IPS-18c (cell line): Measurements from ENCODE around the gene DYNC1LI1.
"Not testable (repeated sequence)": the region's sequence is repeated elsewhere in the genome, so short reads cannot be mapped to it uniquely, and the experiment has no call there.

Experiments used
- H3K4me3 ChIP-seq: 2 replicates; pipeline ENCODE4 v1.7.0; 2013; ENCODE audit warnings: low read depth, mild to moderate bottlenecking, low read length, moderate library complexity; ENCODE audit not compliant: insufficient read depth
- H3K9me3 ChIP-seq: one replicate; pipeline ENCODE4 v1.6.1; 2013; ENCODE audit warnings: mild to moderate bottlenecking, low read length, moderate library complexity; ENCODE audit not compliant: control insufficient read depth, insufficient read depth

Gene DYNC1LI1

GRCh38 chr3:32592696-32593353, 22.2 kb upstream of the DYNC1LI1 start:
- no peaks in the 10 kb centered on the region for H3K9me3 ChIP-seq
- H3K4me3 ChIP-seq: peak overlapping the region; percentile 2; the same call in 1 of the 2 replicates

GRCh38 chr3:32592011-32592410, 21.4 kb upstream of the DYNC1LI1 start:
- H3K9me3 ChIP-seq: no peaks in the 10 kb centered on the region
- H3K4me3 ChIP-seq: no peak overlapping the region; the same call in 1 of the 2 replicates

- Histone ChIP-seq H3K4me3 (no peak overlapping the region), H3K9me3 (no peaks in the 10 kb centered on the region)
These were observed 20.5 kb upstream of the DYNC1LI1 start for GRCh38 chr3:32591186-32591585.

- H3K4me3 ChIP-seq: no peak overlapping the region
- H3K9me3 ChIP-seq: no peaks in the 10 kb centered on the region
These were observed 15.7 kb upstream of the DYNC1LI1 start for GRCh38 chr3:32586356-32586755.

GRCh38 chr3:32584660-32585059, 14.0 kb upstream of the DYNC1LI1 start:
- Histone ChIP-seq H3K4me3 (no peak overlapping the region), H3K9me3 (no peaks in the 10 kb centered on the region)

- Histone ChIP-seq H3K4me3 (no peak overlapping the region), H3K9me3 (no peaks in the 10 kb centered on the region)
These were observed 13.1 kb upstream of the DYNC1LI1 start for GRCh38 chr3:32583708-32584107.

- not testable (repeated sequence) for H3K4me3 ChIP-seq, H3K9me3 ChIP-seq
These were observed 8.0 kb upstream of the DYNC1LI1 start for GRCh38 chr3:32578669-32579068.

- Histone ChIP-seq H3K4me3 (no peak overlapping the region), H3K9me3 (no peaks in the 10 kb centered on the region)
These were observed 7.2 kb upstream of the DYNC1LI1 start for GRCh38 chr3:32577581-32578556.

- H3K4me3 ChIP-seq: no peak overlapping the region
- no peaks in the 10 kb centered on the region for H3K9me3 ChIP-seq
These were observed 6.5 kb upstream of the DYNC1LI1 start for GRCh38 chr3:32577174-32577573.

- no peak overlapping the region for H3K4me3 ChIP-seq
- H3K9me3 ChIP-seq: no peaks in the 10 kb centered on the region
These were observed 4.9 kb upstream of the DYNC1LI1 start for GRCh38 chr3:32575451-32576113.

GRCh38 chr3:32571192-32571485, 481 bp upstream of the DYNC1LI1 start:
- Histone ChIP-seq H3K9me3 (no peaks in the 10 kb centered on the region), H3K4me3 (peak overlapping the region; percentile 96)

- H3K9me3 ChIP-seq: no peaks in the 10 kb centered on the region
- peak overlapping the region; percentile 96 for H3K4me3 ChIP-seq
These were observed 878 bp downstream of the DYNC1LI1 start for GRCh38 chr3:32569540-32570420.

GRCh38 chr3:32568953-32569352, 1.7 kb downstream of the DYNC1LI1 start:
- Histone ChIP-seq H3K4me3 (no peak overlapping the region; the same call in 1 of the 2 replicates), H3K9me3 (no peaks in the 10 kb centered on the region)

- no peaks in the 10 kb centered on the region for H3K9me3 ChIP-seq
These were observed 6.5 kb downstream of the DYNC1LI1 start for GRCh38 chr3:32564195-32564594.

GRCh38 chr3:32562640-32563039, 8.0 kb downstream of the DYNC1LI1 start:
- Histone ChIP-seq H3K4me3 (no peak overlapping the region), H3K9me3 (no peaks in the 10 kb centered on the region)

More at GRCh38 chr3:32564195-32564594, 6.5 kb downstream of the DYNC1LI1 start:
- no peak overlapping the region for H3K4me3 ChIP-seq

GRCh38 chr3:32557640-32558352, 12.9 kb downstream of the DYNC1LI1 start:
- Histone ChIP-seq H3K4me3 (no peak overlapping the region), H3K9me3 (no peaks in the 10 kb centered on the region)
